Epithelial cell of esophagus (primary cell): ENCODE results near the gene NKX1-2.
A peak's percentile ranks its signal among the peaks of the same experiment; 100 is the strongest.

Experiments
- DNase-seq: peaks from one replicate; pipeline ENCODE4 v3.0.0; 2010; ENCODE audit warnings: low read depth
- H3K4me3 ChIP-seq: 2 replicates; pipeline ENCODE4 v1.5.1; 2011; ENCODE audit warnings: mild to moderate bottlenecking, low read length, control low read depth
- CTCF ChIP-seq: IDR thresholded peaks from 2 replicates; pipeline ENCODE4 v1.5.1; 2011; ENCODE audit warnings: low read depth, mild to moderate bottlenecking, low read length, control low read depth, inconsistent platforms; ENCODE audit not compliant: insufficient read depth; ENCODE audit errors: missing control alignments

NKX1-2 gene

GRCh38 chr10:124484661-124485060, 34.8 kb upstream of the NKX1-2 start:
- no peak for TF ChIP-seq CTCF

GRCh38 chr10:124484031-124484430, 34.2 kb upstream of the NKX1-2 start:
- no peak for TF ChIP-seq CTCF
- DNase-seq: no peak

More at GRCh38 chr10:124484661-124485060, 34.8 kb upstream of the NKX1-2 start:
- H3K4me3 ChIP-seq: no peak overlapping the region
- DNase-seq: no peak

GRCh38 chr10:124482876-124483275, 33.0 kb upstream of the NKX1-2 start:
- DNase-seq: no peak
- H3K4me3 ChIP-seq: no peak overlapping the region
- TF ChIP-seq CTCF: no peak

More at GRCh38 chr10:124484031-124484430, 34.2 kb upstream of the NKX1-2 start:
- no peak overlapping the region for H3K4me3 ChIP-seq

- H3K4me3 ChIP-seq: no peak overlapping the region
- no peak for DNase-seq
- TF ChIP-seq CTCF: no peak
Measured at GRCh38 chr10:124482236-124482800, 32.5 kb upstream of the NKX1-2 start.

- TF ChIP-seq CTCF: no peak
- no peak for DNase-seq
- H3K4me3 ChIP-seq: no peak overlapping the region
Measured at GRCh38 chr10:124481717-124482116, 31.9 kb upstream of the NKX1-2 start.

- TF ChIP-seq CTCF: no peak
- no peak for DNase-seq
- no peak overlapping the region for H3K4me3 ChIP-seq
Measured at GRCh38 chr10:124480860-124481259, 31.0 kb upstream of the NKX1-2 start.

- no peak for TF ChIP-seq CTCF
- peak; percentile 29 for DNase-seq
- no peak overlapping the region for H3K4me3 ChIP-seq
Measured at GRCh38 chr10:124478515-124478914, 28.7 kb upstream of the NKX1-2 start.
